Common myeloid progenitor, CD34-positive (primary cell): ENCODE results near the gene MAGI2.

Experiments
- CTCF ChIA-PET: fragments of 350-600 bp; sonication (Branson Sonifier 250); formaldehyde crosslinking; loops from one replicate; lab custom pipeline; 2021; ENCODE audit warnings: antibody characterized with exemption; lab: Charles Lee
- POLR2A ChIA-PET: fragments of 350-600 bp; sonication (Branson Sonifier 250); formaldehyde crosslinking; loops from one replicate; lab custom pipeline; 2021; ENCODE audit warnings: antibody characterized with exemption; lab: Charles Lee
- DNase-seq, 3 donors: peaks; one replicate each; pipeline versions ENCODE4 v3.0.0 to v3.0.0-alpha.2; 2013
- H3K27ac ChIP-seq, 2 experiments: 1 replicate in 1 of 2; 2 replicates in 1 of 2; pipeline ENCODE4 v1.7.0; 2013; ENCODE audit warnings: inconsistent platforms in 2 of 2, low read length in 2 of 2, mild to moderate bottlenecking in 2 of 2, low read depth in 1 of 2, moderate library complexity in 1 of 2; ENCODE audit not compliant: severe bottlenecking in 2 of 2, insufficient read depth in 1 of 2, poor library complexity in 1 of 2
- H3K27me3 ChIP-seq, 5 experiments: replicated peaks in 2 of 5; 1 replicate in 3 of 5; 2 replicates in 2 of 5; pipeline versions ENCODE4 v1.6.1 to v1.7.0; 2013; ENCODE audit warnings: low read length in 4 of 5, mild to moderate bottlenecking in 2 of 5, moderate library complexity in 2 of 5, inconsistent platforms in 1 of 5; ENCODE audit not compliant: insufficient read depth in 5 of 5, control insufficient read depth in 4 of 5
- H3K36me3 ChIP-seq, 4 experiments: 1 replicate in 2 of 4; 2 replicates in 2 of 4; pipeline versions ENCODE4 v1.6.1 to v1.7.0; 2013; ENCODE audit warnings: low read length in 3 of 4, control low read depth in 1 of 4, mild to moderate bottlenecking in 1 of 4; ENCODE audit not compliant: control insufficient read depth in 4 of 4, insufficient read depth in 4 of 4
- H3K4me1 ChIP-seq, 4 experiments: 1 replicate in 3 of 4; 2 replicates in 1 of 4; pipeline versions ENCODE4 v1.6.1 to v1.7.1; 2013; ENCODE audit warnings: low read length in 3 of 4, mild to moderate bottlenecking in 3 of 4, control low read depth in 1 of 4, inconsistent platforms in 1 of 4, moderate library complexity in 1 of 4; ENCODE audit not compliant: control insufficient read depth in 4 of 4, insufficient read depth in 4 of 4; ENCODE audit errors: control extremely low read depth in 1 of 4
- H3K4me3 ChIP-seq, 7 experiments: 1 replicate in 4 of 7; 2 replicates in 3 of 7; pipeline versions ENCODE4 v1.5.1 to v1.7.0; 2013; ENCODE audit warnings: mild to moderate bottlenecking in 7 of 7, low read length in 6 of 7, moderate library complexity in 6 of 7, inconsistent platforms in 2 of 7, low read depth in 2 of 7, control low read depth in 1 of 7; ENCODE audit not compliant: insufficient read depth in 4 of 7, control insufficient read depth in 1 of 7; ENCODE audit errors: extremely low read depth in 1 of 7
- H3K9me3 ChIP-seq, 5 experiments: 1 replicate in 4 of 5; 2 replicates in 1 of 5; pipeline versions ENCODE4 v1.6.1 to v1.7.1; 2013; ENCODE audit warnings: low read length in 4 of 5, mild to moderate bottlenecking in 2 of 5, inconsistent platforms in 1 of 5, low read depth in 1 of 5, moderate library complexity in 1 of 5; ENCODE audit not compliant: control insufficient read depth in 4 of 5, insufficient read depth in 2 of 5; ENCODE audit errors: control extremely low read depth in 1 of 5
- WGBS: methylation state at CpG from one replicate; pipeline ENCODE4 v1.1.5; 2013; ENCODE audit not compliant: insufficient coverage; 5-methylcytosine and 5-hydroxymethylcytosine counted together

Gene MAGI2

GRCh38 chr7:78121888-78122287 is 1331.6 kb downstream of the MAGI2 start:
- Histone ChIP-seq H3K4me1 (no peaks in the 10 kb centered on the region), H3K36me3 (no peaks in the 10 kb centered on the region), H3K9me3 (no peaks in the 10 kb centered on the region), H3K27ac (no peak overlapping the region), H3K27me3 (no peaks in the 10 kb centered on the region), H3K4me3 (no peak overlapping the region)
- CTCF ChIA-PET: no interaction called here
- DNase-seq: no peak
- POLR2A ChIA-PET: no interaction called here
- whole genome bisulfite sequencing: no CpG with 5 or more reads among the region's 1 CpG

- H3K4me1 ChIP-seq: no peaks in the 10 kb centered on the region
- no peaks in the 10 kb centered on the region for H3K36me3 ChIP-seq
- no peak overlapping the region for H3K27ac ChIP-seq
- POLR2A ChIA-PET: no interaction called here
- no peaks in the 10 kb centered on the region for H3K9me3 ChIP-seq
- CTCF ChIA-PET: no interaction called here
- no CpG with 5 or more reads among the region's 3 CpGs for WGBS
- no peak overlapping the region for H3K4me3 ChIP-seq
- no peaks in the 10 kb centered on the region for H3K27me3 ChIP-seq
- no peak for DNase-seq
Measured at GRCh38 chr7:78118470-78118869, 1335.0 kb downstream of the MAGI2 start.

GRCh38 chr7:78115876-78116275 is 1337.6 kb downstream of the MAGI2 start:
- CTCF ChIA-PET: no interaction called here
- no peak overlapping the region for H3K27ac ChIP-seq
- H3K4me1 ChIP-seq: no peaks in the 10 kb centered on the region
- POLR2A ChIA-PET: no interaction called here
- DNase-seq: no peak
- H3K36me3 ChIP-seq: no peaks in the 10 kb centered on the region
- no peak overlapping the region for H3K4me3 ChIP-seq
- no peaks in the 10 kb centered on the region for H3K27me3 ChIP-seq
- H3K9me3 ChIP-seq: no peaks in the 10 kb centered on the region

- Histone ChIP-seq H3K27ac (no peak overlapping the region), H3K4me1 (no peaks in the 10 kb centered on the region), H3K36me3 (no peaks in the 10 kb centered on the region), H3K27me3 (no peaks in the 10 kb centered on the region), H3K9me3 (no peaks in the 10 kb centered on the region), H3K4me3 (no peak overlapping the region)
- ChIA-PET CTCF (no interaction called here), POLR2A (no interaction called here)
- DNase-seq: no peak
- no CpG with 5 or more reads among the region's 1 CpG for WGBS
Measured at GRCh38 chr7:78114993-78115392, 1338.5 kb downstream of the MAGI2 start.

- Histone ChIP-seq H3K27ac (no peak overlapping the region), H3K36me3 (no peaks in the 10 kb centered on the region), H3K4me1 (no peaks in the 10 kb centered on the region), H3K27me3 (no peaks in the 10 kb centered on the region), H3K9me3 (no peaks in the 10 kb centered on the region), H3K4me3 (no peak overlapping the region)
- no peak for DNase-seq
- CTCF ChIA-PET: no interaction called here
- POLR2A ChIA-PET: no interaction called here
- WGBS: 100% methylated on average over 5 of the region's 5 CpGs
Measured at GRCh38 chr7:78112488-78112887, 1341.0 kb downstream of the MAGI2 start.

- 60% methylated on average over 1 of the region's 3 CpGs for WGBS
- H3K36me3 ChIP-seq: no peaks in the 10 kb centered on the region
Measured at GRCh38 chr7:78111386-78111785, 1342.1 kb downstream of the MAGI2 start.

GRCh38 chr7:78103475-78103874 is 1350.0 kb downstream of the MAGI2 start:
- H3K4me1 ChIP-seq: no peaks in the 10 kb centered on the region
- no peaks in the 10 kb centered on the region for H3K27me3 ChIP-seq
- no peak for DNase-seq
- 100% methylated on average over 1 of the region's 4 CpGs for WGBS
- no peak overlapping the region for H3K27ac ChIP-seq
- no peak overlapping the region for H3K4me3 ChIP-seq
- POLR2A ChIA-PET: no interaction called here
- CTCF ChIA-PET: no interaction called here
- H3K9me3 ChIP-seq: no peaks in the 10 kb centered on the region
- no peaks in the 10 kb centered on the region for H3K36me3 ChIP-seq

More at GRCh38 chr7:78111386-78111785, 1342.1 kb downstream of the MAGI2 start:
- DNase-seq: no peak
- Histone ChIP-seq H3K27me3 (no peaks in the 10 kb centered on the region), H3K27ac (no peak overlapping the region), H3K4me1 (no peaks in the 10 kb centered on the region), H3K9me3 (no peaks in the 10 kb centered on the region), H3K4me3 (no peak overlapping the region)
- POLR2A ChIA-PET: no interaction called here
- CTCF ChIA-PET: no interaction called here
